GM23248 (cell line): ENCODE results near the gene YTHDF1.

Experiments used
- EZH2 ChIP-seq: fragments of 200-600 bp; sonication (generic); IDR thresholded peaks from 2 replicates; pipeline ENCODE4 v1.6.1; 2018; ENCODE audit warnings: antibody characterized with exemption, mild to moderate bottlenecking; ENCODE audit not compliant: insufficient read depth, poor library complexity, severe bottlenecking
- EZH2phosphoT487 ChIP-seq: fragments of 200-600 bp; sonication (generic); IDR thresholded peaks from 2 replicates; pipeline ENCODE4 v1.6.1; 2018; ENCODE audit warnings: antibody characterized with exemption, moderate library complexity, mild to moderate bottlenecking, low read depth; ENCODE audit not compliant: insufficient read depth

DNA sequence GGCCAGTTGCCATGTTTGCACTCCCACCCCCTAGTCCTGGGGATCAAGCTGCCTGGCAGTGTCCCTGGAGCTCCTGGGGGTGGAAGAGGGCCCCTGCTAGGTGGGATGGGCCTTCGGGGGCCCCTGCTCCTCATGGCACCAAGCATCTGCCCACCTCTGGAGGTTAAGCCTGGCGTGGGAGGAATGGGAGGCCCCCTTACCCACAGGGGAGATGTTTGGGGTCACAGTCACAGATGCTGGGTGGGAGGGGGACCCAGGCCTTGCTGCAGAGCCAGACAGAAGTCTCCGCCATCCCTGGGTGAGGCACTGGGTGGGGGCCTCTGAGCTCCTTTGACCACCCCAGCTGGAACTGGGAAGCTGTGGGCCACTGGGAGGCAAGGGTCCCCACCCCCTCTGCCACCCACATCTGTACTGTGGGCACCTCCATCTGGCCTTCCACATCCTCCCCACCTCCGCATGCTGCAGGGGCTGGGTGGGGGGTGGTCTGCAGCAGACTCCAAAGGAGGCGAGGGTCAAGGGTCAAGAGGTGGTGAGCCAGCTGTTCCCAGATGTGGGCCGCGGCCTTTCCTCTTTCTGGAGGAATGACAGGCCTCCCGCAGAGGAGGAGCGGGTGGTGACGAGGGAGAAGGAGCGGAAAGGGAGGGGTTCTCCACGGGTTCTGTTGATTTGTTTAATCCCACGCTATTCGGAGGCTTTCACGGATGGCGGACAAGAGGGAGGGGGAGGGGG lies 41.5 kb downstream of the YTHDF1 start:
- TF ChIP-seq EZH2, result no peak
- 0 out of 2 replicates have a peak, but pooled peaks have one; percentile 20 for TF ChIP-seq EZH2phosphoT487
